ENCODE data around the gene ZIC5.

GRCh38 chr13:99935772-99936171, 35.8 kb downstream of the ZIC5 start:
- TF ChIP-seq CTCF (IDR thresholded peaks at IDR 0.05) (no peak), POLR2A (IDR thresholded peaks at IDR 0.05) (no peak)
